Posterior vena cava (tissue), 2 donors: ENCODE data around the gene ZNF543. TPM values are rescaled to one million over a fixed set of nuclear protein-coding genes. Genes with fewer than 3 reads are reported as not detected.
"Not testable (repeated sequence)": the region's sequence is repeated elsewhere in the genome, so short reads cannot be mapped to it uniquely, and the experiment has no call there.

Source experiments
- DNase-seq: peaks from one replicate; pipeline ENCODE4 v3.0.0-alpha.2; 2020; ENCODE audit warnings: low spot score
- intact Hi-C, 2 donors: fragments of 100-400 bp; cut with DNase I; formaldehyde crosslinking; loops; one replicate each; pipeline versions ENCODE4 v1.14.1 to v1.14.2; 2022 to 2023
- total RNA-seq, 2 donors: library from RNA; stranded (reverse); fragmentation: NEBNext Ultra II Directional; extraction: Animal tissue kit (Norgen Biotek cat#: 25700); gene quantifications; one replicate each; pipeline ENCODE4 v1.2.1, GENCODE V29; 2021
- donor health status: DM: yes; HTN: yes; CAD: no.
- donor health status: DM: yes; HTN: yes; CAD: no.

The ZNF543 gene
- total RNA-seq, 2 donors from 2014 or later, result 5.0 to 6.8 TPM

GRCh38 chr19:57374179-57374578 lies 53.9 kb downstream of the ZNF543 start:
- no peak for DNase-seq

DNA sequence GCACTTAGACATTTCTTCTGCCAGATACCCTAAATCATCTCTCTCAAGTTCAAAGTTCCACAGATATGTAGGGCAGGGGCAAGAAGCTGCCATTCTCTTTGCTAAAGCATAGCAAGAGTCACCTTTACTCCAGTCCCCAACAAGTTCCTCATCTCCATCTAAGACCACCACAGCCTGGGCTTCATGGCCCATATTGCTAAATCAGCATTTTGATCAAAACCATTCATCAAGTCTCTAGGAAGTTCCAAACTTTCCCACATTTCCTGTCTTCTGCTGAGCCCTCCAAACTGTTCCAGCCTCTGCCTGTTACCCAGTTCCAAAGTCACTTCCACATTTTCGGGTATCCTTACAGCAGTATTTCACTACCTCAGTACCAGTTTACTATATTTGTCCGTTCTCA lies 54.4 kb downstream of the ZNF543 start:
- DNase-seq, intact Hi-C loops: not testable (repeated sequence)

More at GRCh38 chr19:57374179-57374578, 53.9 kb downstream of the ZNF543 start:
- intact Hi-C loops, result no loop called here

- intact Hi-C loops, result no loop called here
- DNase-seq, result no peak
These were observed 55.9 kb downstream of the ZNF543 start for GRCh38 chr19:57376151-57376550.

DNA sequence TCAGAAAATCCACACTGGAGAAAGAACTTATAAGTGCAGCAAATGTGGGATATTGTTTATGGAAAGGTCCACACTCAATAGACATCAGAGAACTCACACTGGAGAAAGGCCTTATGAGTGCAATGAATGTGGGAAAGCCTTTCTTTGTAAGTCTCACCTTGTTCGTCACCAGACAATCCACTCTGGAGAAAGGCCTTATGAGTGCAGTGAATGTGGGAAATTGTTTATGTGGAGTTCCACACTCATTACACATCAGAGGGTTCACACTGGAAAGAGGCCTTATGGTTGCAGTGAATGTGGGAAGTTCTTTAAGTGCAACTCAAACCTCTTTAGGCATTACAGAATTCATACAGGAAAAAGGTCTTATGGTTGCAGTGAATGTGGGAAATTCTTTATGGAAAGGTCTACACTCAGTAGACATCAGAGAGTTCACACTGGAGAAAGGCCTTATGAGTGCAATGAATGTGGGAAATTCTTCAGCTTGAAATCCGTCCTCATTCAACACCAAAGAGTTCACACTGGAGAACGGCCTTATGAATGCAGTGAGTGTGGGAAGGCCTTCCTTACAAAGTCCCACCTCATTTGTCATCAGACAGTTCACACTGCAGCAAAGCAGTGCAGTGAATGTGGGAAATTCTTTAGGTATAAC lies 57.4 kb downstream of the ZNF543 start:
- no peak for DNase-seq
- intact Hi-C loops, result no loop called here

Other genes with a start within 250 kb of the ZNF543 start
- not detected for gene USP29, start 200.5 kb upstream of the ZNF543 start, total RNA-seq
- not detected for gene ZIM3, start 175.3 kb upstream of the ZNF543 start, total RNA-seq
- gene DUXA, start 153.0 kb upstream of the ZNF543 start, total RNA-seq, result under 1 TPM in 1 of 2 donors, not detected in 1; 0.38 TPM
- gene ZNF264, start 129.0 kb upstream of the ZNF543 start, total RNA-seq, result 10 to 100 TPM; 35.1 to 37.8 TPM
- gene AURKC, start 89.4 kb upstream of the ZNF543 start, total RNA-seq, result 1 to 10 TPM; 1.6 to 2.0 TPM
- gene ZNF805, start 79.8 kb upstream of the ZNF543 start, total RNA-seq, result 10 to 100 TPM; 12.9 to 15.5 TPM
- gene ZNF460, start 40.0 kb upstream of the ZNF543 start, total RNA-seq, result 10 to 100 TPM; 46.6 to 49.7 TPM
- 1 to 10 TPM; 8.3 to 9.4 TPM for gene ZNF304, start 30.8 kb downstream of the ZNF543 start, total RNA-seq
- 1 to 10 TPM; 7.5 to 9.2 TPM for gene TRAPPC2B, start 43.1 kb downstream of the ZNF543 start, total RNA-seq
- gene ZNF547, start 43.1 kb downstream of the ZNF543 start, total RNA-seq, result 1 to 10 TPM; 2.4 to 3.5 TPM
- 10 to 100 TPM; 16.4 to 18.7 TPM for gene ZNF548, start 69.4 kb downstream of the ZNF543 start, total RNA-seq
- gene ZNF17, start 90.7 kb downstream of the ZNF543 start, total RNA-seq, result 10 to 100 TPM; 10.9 to 11.4 TPM
- 10 to 100 TPM in 1 of 2 donors, 1 to 10 TPM in 1; 7.1 to 10.2 TPM for gene ZNF749, start 114.9 kb downstream of the ZNF543 start, total RNA-seq
- gene VN1R1, start 136.7 kb downstream of the ZNF543 start, total RNA-seq, result 1 to 10 TPM in 1 of 2 donors, under 1 TPM in 1; 0.88 to 1.2 TPM
- 1 to 10 TPM; 6.3 to 8.1 TPM for gene ZNF772, start 157.1 kb downstream of the ZNF543 start, total RNA-seq
- 1 to 10 TPM; 8.2 to 8.3 TPM for gene ZNF419, start 167.3 kb downstream of the ZNF543 start, total RNA-seq
- 1 to 10 TPM; 5.7 to 7.2 TPM for gene ZNF773, start 179.5 kb downstream of the ZNF543 start, total RNA-seq
- 1 to 10 TPM; 4.3 to 6.1 TPM for gene ZNF549, start 206.9 kb downstream of the ZNF543 start, total RNA-seq
- 1 to 10 TPM; 3.7 to 4.5 TPM for gene ZNF550, start 239.4 kb downstream of the ZNF543 start, total RNA-seq